Right lobe of liver (tissue), 6 donors: ENCODE measurements around the gene FAM219A. TPM values are rescaled to one million over a fixed set of nuclear protein-coding genes. Genes with fewer than 3 reads are reported as not detected.
A peak's percentile ranks its signal among the peaks of the same experiment; 100 is the strongest.

Source experiments
- ATAC-seq, 4 donors: fragments of 200-7000 bp; cut with Tn5 transposase; one replicate each; pipeline ENCODE4 v1.9.1; 2020; ENCODE audit warnings: mild to moderate bottlenecking in 4 of 4, moderate library complexity in 4 of 4
- DNase-seq, 3 donors: peaks; one replicate each; pipeline ENCODE4 v3.0.0-alpha.2; 2020
- H3K27ac ChIP-seq, 3 donors: fragments of 200-600 bp; one replicate each; pipeline ENCODE4 v1.8.0; 2022
- H3K27me3 ChIP-seq, 2 donors: fragments of 200-600 bp; one replicate each; pipeline ENCODE4 v1.8.0; 2022
- H3K36me3 ChIP-seq, 4 donors: fragments of 200-600 bp; sonication (generic) in 1 of 4; one replicate each; pipeline versions ENCODE4 v1.5.1 to v1.8.0; 2017 to 2022; ENCODE audit warnings: control low read depth in 1 of 4
- H3K4me1 ChIP-seq, 4 donors: fragments of 200-600 bp; sonication (generic) in 1 of 4; one replicate each; pipeline versions ENCODE4 v1.5.1 to v1.8.0; 2017 to 2022; ENCODE audit warnings: control low read depth in 1 of 4
- H3K4me3 ChIP-seq, 3 donors: fragments of 200-600 bp; one replicate each; pipeline ENCODE4 v1.8.0; 2022
- H3K9me3 ChIP-seq, 4 donors: fragments of 200-600 bp; sonication (generic) in 1 of 4; one replicate each; pipeline versions ENCODE4 v1.5.1 to v1.8.0; 2017 to 2022; ENCODE audit warnings: control low read depth in 1 of 4
- CTCF ChIP-seq, 4 donors: fragments of 200-600 bp in 3 of 4; fragments of 450-650 bp in 1 of 4; IDR thresholded peaks; one replicate each; pipeline versions ENCODE4 v1.5.1 to v1.8.0; 2016 to 2022; ENCODE audit warnings: antibody characterized with exemption in 4 of 4, mild to moderate bottlenecking in 2 of 4
- POLR2A ChIP-seq: fragments of 450-650 bp; IDR thresholded peaks from one replicate; pipeline ENCODE4 v1.6.1; 2017; ENCODE audit warnings: antibody characterized with exemption, mild to moderate bottlenecking
- WGBS: methylation state at CpG from one replicate; pipeline ENCODE4 v1.1.6; 2018; ENCODE audit warnings: low coverage, low lambda C conversion rate; ENCODE audit not compliant: insufficient coverage; ENCODE audit errors: missing lambda C conversion rate; 5-methylcytosine and 5-hydroxymethylcytosine counted together
- intact Hi-C, 2 donors: fragments of 100-400 bp; cut with DNase I; formaldehyde crosslinking; loops; one replicate each; pipeline versions ENCODE4 v1.11.2 to v1.14.1; 2022
- total RNA-seq, 6 experiments: library from RNA; depleted of rRNA in 2 of 6; stranded (reverse); fragments of >200 nt in 2 of 6; fragmentation: NEBNext Ultra II Directional in 3 of 6; extraction: Animal tissue kit (Norgen Biotek cat#: 25700) in 3 of 6; gene quantifications; one replicate each; pipeline versions ENCODE4 v1.1.0 to v1.2.4, GENCODE V29; 2016 to 2023
- donor health status: DM: no; HTN: yes; CAD: no.
- donor health status: DM: no; HTN: no; CAD: no.
- donor health status: DM: no; HTN: no; CAD: no.
- donor health status: DM: no; HTN: yes; CAD: no.
- donor health status: DM: no; HTN: yes; CAD: no.

The FAM219A gene
- total RNA-seq, 6 experiments from 2014 or later, result 4.1 to 10.7 (median 5.3) TPM

- whole genome bisulfite sequencing, result 59% methylated on average over 11 of the region's 17 CpGs
- ATAC-seq, result no peak
Observed at GRCh38 chr9:34381323-34381722, 77.0 kb downstream of the FAM219A start.

GRCh38 chr9:34380511-34381315 lies 77.7 kb downstream of the FAM219A start:
- Histone ChIP-seq H3K36me3 (no peaks in the 10 kb centered on the region), H3K4me1 (peaks cover 0 to 26% (median 2%) of the 10 kb centered on the region in 4 donors), H3K9me3 (no peaks in the 10 kb centered on the region), H3K4me3 (peak overlapping the region; percentile 45 to 61 (median 48)), H3K27me3 (no peaks in the 10 kb centered on the region), H3K27ac (peak overlapping the region in 1 of 3 donors; percentile 18)
- no peak for TF ChIP-seq CTCF (IDR thresholded peaks at IDR 0.05)
- peak; percentile 74 for TF ChIP-seq POLR2A
- intact Hi-C loops, result no loop called here
- peak; percentile 60 to 68 (median 65) for ATAC-seq
- DNase-seq, result peak; percentile 86 to 92 (median 89)
- WGBS, result 8% methylated on average over 5 of the region's 59 CpGs

More at GRCh38 chr9:34381323-34381722, 77.0 kb downstream of the FAM219A start:
- Histone ChIP-seq H3K27me3 (no peaks in the 10 kb centered on the region), H3K9me3 (no peaks in the 10 kb centered on the region), H3K4me1 (peaks cover 0 to 22% (median 2%) of the 10 kb centered on the region in 4 donors), H3K27ac (no peak overlapping the region), H3K4me3 (peak overlapping the region; percentile 39 to 61 (median 48)), H3K36me3 (no peaks in the 10 kb centered on the region)
- no peak for DNase-seq
- TF ChIP-seq CTCF (IDR thresholded peaks at IDR 0.05) (no peak), POLR2A (no peak)
- intact Hi-C loops, result no loop called here

GRCh38 chr9:34380034-34380510 lies 78.3 kb downstream of the FAM219A start:
- WGBS, result 22% methylated on average over 11 of the region's 24 CpGs
- Histone ChIP-seq H3K9me3 (no peaks in the 10 kb centered on the region), H3K4me3 (peak overlapping the region; percentile 45 to 61 (median 48)), H3K36me3 (no peaks in the 10 kb centered on the region), H3K4me1 (peaks cover 0 to 33% (median 5%) of the 10 kb centered on the region in 4 donors), H3K27ac (peak overlapping the region in 1 of 3 donors; percentile 18), H3K27me3 (no peaks in the 10 kb centered on the region)
- DNase-seq (peak in 2 of 3 donors; percentile 41 to 63), ATAC-seq (no peak)
- TF ChIP-seq POLR2A (no peak), CTCF (IDR thresholded peaks at IDR 0.05) (no peak)
- intact Hi-C loops, result no loop called here

GRCh38 chr9:34379334-34380033 lies 78.9 kb downstream of the FAM219A start:
- H3K27ac ChIP-seq, result peak overlapping the region in 1 of 3 donors; percentile 18
- no peaks in the 10 kb centered on the region for H3K9me3 ChIP-seq
- 4% methylated on average over 29 of the region's 35 CpGs for WGBS
- H3K4me1 ChIP-seq, result peaks cover 0 to 32% (median 7%) of the 10 kb centered on the region in 4 donors
- DNase-seq (peak; percentile 85 to 91 (median 90)), ATAC-seq (peak; percentile 50 to 61 (median 53))
- TF ChIP-seq POLR2A (no peak), CTCF (IDR thresholded peaks at IDR 0.05) (peak; percentile 98 to 99 (median 98))
- intact Hi-C loops, result loop anchor here in 1 of 2 donors (5.0 kb wide), 1 partner anchor 47 kb away; no protein-coding TSS in a partner anchor
- peak overlapping the region; percentile 45 to 61 (median 48) for H3K4me3 ChIP-seq
- no peaks in the 10 kb centered on the region for H3K36me3 ChIP-seq
- H3K27me3 ChIP-seq, result no peaks in the 10 kb centered on the region
